CD4-positive, alpha-beta memory T cell (primary cell): ENCODE results near the gene PRR14. TPM values are rescaled to one million over a fixed set of nuclear protein-coding genes. Genes with fewer than 3 reads are reported as not detected.
A peak's percentile ranks its signal among the peaks of the same experiment; 100 is the strongest.

ENCODE experiments used
- CTCF ChIA-PET: fragments of 350-600 bp; sonication (Branson Sonifier 250); formaldehyde crosslinking; loops from one replicate; lab custom pipeline; 2021; ENCODE audit warnings: inconsistent platforms; ENCODE audit not compliant: partially characterized antibody; lab: Charles Lee
- POLR2A ChIA-PET: fragments of 350-600 bp; sonication (Branson Sonifier 250); formaldehyde crosslinking; loops from one replicate; lab custom pipeline; 2021; ENCODE audit not compliant: partially characterized antibody; lab: Charles Lee
- DNase-seq, 5 donors: peaks; one replicate each; pipeline versions ENCODE4 v3.0.0 to v3.0.0-alpha.2; 2020 to 2022; ENCODE audit warnings: mixed read lengths in 1 of 5
- H3K27ac ChIP-seq: one replicate; pipeline ENCODE4 v1.7.0; 2013; ENCODE audit warnings: low read depth, low read length
- H3K27me3 ChIP-seq: 2 replicates; pipeline ENCODE4 v1.7.0; 2013; ENCODE audit warnings: mild to moderate bottlenecking, low read length, moderate library complexity; ENCODE audit not compliant: insufficient read depth
- H3K36me3 ChIP-seq: 2 replicates; pipeline ENCODE4 v1.7.0; 2013; ENCODE audit warnings: mild to moderate bottlenecking, low read length, moderate library complexity; ENCODE audit not compliant: insufficient read depth
- H3K4me1 ChIP-seq: 2 replicates; pipeline ENCODE4 v1.7.0; 2013; ENCODE audit warnings: mild to moderate bottlenecking, low read length, moderate library complexity; ENCODE audit not compliant: insufficient read depth
- H3K4me3 ChIP-seq, 2 donors: one replicate each; pipeline ENCODE4 v1.7.0; 2013; ENCODE audit warnings: low read length in 2 of 2, mild to moderate bottlenecking in 1 of 2
- H3K9me3 ChIP-seq, 2 donors: one replicate each; pipeline ENCODE4 v1.7.0; 2013; ENCODE audit warnings: low read length in 2 of 2, control low read depth in 1 of 2; ENCODE audit not compliant: control insufficient read depth in 1 of 2
- H3K27ac Mint-ChIP-seq, 7 donors: one replicate each; pipeline ENCODE4 v1.8.0; 2020 to 2021; ENCODE audit warnings: mixed read lengths in 7 of 7, mild to moderate bottlenecking in 6 of 7, inconsistent platforms in 3 of 7, moderate library complexity in 3 of 7
- H3K27me3 Mint-ChIP-seq, 2 donors: one replicate each; pipeline ENCODE4 v1.8.0; 2020 to 2021; ENCODE audit warnings: mixed read lengths in 2 of 2
- H3K36me3 Mint-ChIP-seq, 2 donors: one replicate each; pipeline ENCODE4 v1.8.0; 2020 to 2021; ENCODE audit warnings: mixed read lengths in 2 of 2, inconsistent platforms in 1 of 2, mild to moderate bottlenecking in 1 of 2
- H3K4me1 Mint-ChIP-seq, 4 donors: one replicate each; pipeline ENCODE4 v1.8.0; 2020 to 2021; ENCODE audit warnings: mixed read lengths in 4 of 4, mild to moderate bottlenecking in 1 of 4
- H3K4me3 Mint-ChIP-seq, 8 donors: one replicate each; pipeline ENCODE4 v1.8.0; 2020 to 2021; ENCODE audit warnings: mixed read lengths in 8 of 8, mild to moderate bottlenecking in 7 of 8, moderate library complexity in 6 of 8, inconsistent platforms in 3 of 8
- H3K9me3 Mint-ChIP-seq, 8 donors: one replicate each; pipeline ENCODE4 v1.8.0; 2020 to 2021; ENCODE audit warnings: mixed read lengths in 8 of 8, mild to moderate bottlenecking in 5 of 8, inconsistent platforms in 3 of 8, moderate library complexity in 1 of 8
- intact Hi-C: fragments of 100-400 bp; cut with micrococcal nuclease; formaldehyde crosslinking; loops from one replicate; pipeline ENCODE4 v1.15.1; 2023
- polyA plus RNA-seq, 2 donors: library from polyadenylated mRNA; unstranded; fragments of 300-500 nt; fragmentation: Illumina TruSeq; gene quantifications; one replicate each; pipeline ENCODE4 v1.2.3, GENCODE V29; 2021
- total RNA-seq, 2 experiments: library from RNA; stranded (reverse); gene quantifications; one replicate each; pipeline ENCODE4 v1.2.3, GENCODE V29; 2021

PRR14 gene
- total and polyA plus RNA-seq, 4 experiments from 2014 or later: 8.7 to 100 (median 59.0) TPM

- intact Hi-C loops: no loop called here
- peak overlapping the region in 1 of 7 donors; percentile 68 for H3K27ac Mint-ChIP-seq
- CTCF ChIA-PET: no interaction called here
Observed at GRCh38 chr16:30678586-30678970, 27.8 kb downstream of the PRR14 start.

GRCh38 chr16:30680326-30680725 lies 29.6 kb downstream of the PRR14 start:
- Mint-ChIP-seq H3K27ac (no peak overlapping the region), H3K36me3 (no peaks in the 10 kb centered on the region), H3K9me3 (peaks cover 0 to 2% (median 0%) of the 10 kb centered on the region in 8 donors), H3K4me1 (no peaks in the 10 kb centered on the region), H3K27me3 (no peaks in the 10 kb centered on the region), H3K4me3 (no peak overlapping the region)
- H3K27ac ChIP-seq: no peak overlapping the region
- H3K9me3 ChIP-seq: no peaks in the 10 kb centered on the region
- H3K4me1 ChIP-seq: no peaks in the 10 kb centered on the region
- DNase-seq: no peak
- ChIA-PET CTCF (no interaction called here), POLR2A (no interaction called here)
- intact Hi-C loops: no loop called here
- no peaks in the 10 kb centered on the region for H3K36me3 ChIP-seq
- H3K4me3 ChIP-seq: no peak overlapping the region
- no peaks in the 10 kb centered on the region for H3K27me3 ChIP-seq

More at GRCh38 chr16:30678586-30678970, 27.8 kb downstream of the PRR14 start:
- no peak overlapping the region for H3K4me3 Mint-ChIP-seq
- POLR2A ChIA-PET: interaction anchor here (0.9 kb wide), 1 partner anchor 17 kb away, joined by 3 read pairs; no protein-coding TSS in a partner anchor
- no peaks in the 10 kb centered on the region for H3K27me3 ChIP-seq
- H3K9me3 Mint-ChIP-seq: peaks cover 0 to 2% (median 0%) of the 10 kb centered on the region in 8 donors
- no peak overlapping the region for H3K4me3 ChIP-seq
- no peaks in the 10 kb centered on the region for H3K36me3 Mint-ChIP-seq
- no peak for DNase-seq
- H3K4me1 ChIP-seq: no peaks in the 10 kb centered on the region
- no peak overlapping the region for H3K27ac ChIP-seq
- H3K36me3 ChIP-seq: no peaks in the 10 kb centered on the region
- H3K9me3 ChIP-seq: no peaks in the 10 kb centered on the region
- H3K27me3 Mint-ChIP-seq: no peaks in the 10 kb centered on the region
- no peaks in the 10 kb centered on the region for H3K4me1 Mint-ChIP-seq

GRCh38 chr16:30688701-30689100 lies 37.9 kb downstream of the PRR14 start:
- Mint-ChIP-seq H3K27ac (no peak overlapping the region), H3K4me3 (no peak overlapping the region), H3K27me3 (no peaks in the 10 kb centered on the region), H3K36me3 (no peaks in the 10 kb centered on the region), H3K9me3 (no peaks in the 10 kb centered on the region), H3K4me1 (peaks cover 2 to 6% (median 4%) of the 10 kb centered on the region in 4 donors)
- Histone ChIP-seq H3K9me3 (no peaks in the 10 kb centered on the region), H3K4me3 (no peak overlapping the region), H3K36me3 (no peaks in the 10 kb centered on the region), H3K27me3 (no peaks in the 10 kb centered on the region), H3K4me1 (peaks cover 3% of the 10 kb centered on the region), H3K27ac (no peak overlapping the region)
- DNase-seq: no peak
- ChIA-PET CTCF (interaction anchor here (0.6 kb wide), 1 partner anchor 173 kb away, joined by 4 read pairs; no protein-coding TSS in a partner anchor), POLR2A (interaction anchor here (0.9 kb wide), 1 partner anchor 30 kb away, joined by 3 read pairs; no protein-coding TSS in a partner anchor)
- intact Hi-C loops: no loop called here

- Mint-ChIP-seq H3K27ac (peak overlapping the region in 4 of 7 donors; percentile 14 to 74 (median 26)), H3K4me3 (no peak overlapping the region), H3K36me3 (no peaks in the 10 kb centered on the region), H3K9me3 (no peaks in the 10 kb centered on the region), H3K4me1 (peaks cover 6 to 13% (median 10%) of the 10 kb centered on the region in 4 donors), H3K27me3 (no peaks in the 10 kb centered on the region)
- DNase-seq: no peak
- ChIA-PET CTCF (no interaction called here), POLR2A (interaction anchor here (1.6 to 9.2 kb wide), 2 partner anchors 32 to 42 kb away, joined by 4 to 154 read pairs; partner anchors contain the start of genes FBRS and PRR14)
- H3K4me1 ChIP-seq: peaks cover 7% of the 10 kb centered on the region
- H3K27me3 ChIP-seq: no peaks in the 10 kb centered on the region
- no peak overlapping the region for H3K4me3 ChIP-seq
- H3K9me3 ChIP-seq: no peaks in the 10 kb centered on the region
- intact Hi-C loops: loop anchor here (5.0 kb wide), 1 partner anchor 165 kb away; the partner anchor contains the start of gene ZNF768
- H3K36me3 ChIP-seq: no peaks in the 10 kb centered on the region
- no peak overlapping the region for H3K27ac ChIP-seq
Observed at GRCh38 chr16:30691907-30692306, 41.1 kb downstream of the PRR14 start.

GRCh38 chr16:30692396-30693064 lies 41.8 kb downstream of the PRR14 start:
- Histone ChIP-seq H3K9me3 (no peaks in the 10 kb centered on the region), H3K4me3 (no peak overlapping the region), H3K27ac (no peak overlapping the region), H3K36me3 (no peaks in the 10 kb centered on the region), H3K27me3 (no peaks in the 10 kb centered on the region), H3K4me1 (peaks cover 14% of the 10 kb centered on the region)
- no peak for DNase-seq
- intact Hi-C loops: loop anchor here (5.0 kb wide), 1 partner anchor 165 kb away; the partner anchor contains the start of gene ZNF768
- Mint-ChIP-seq H3K9me3 (no peaks in the 10 kb centered on the region), H3K4me3 (no peak overlapping the region), H3K27ac (peak overlapping the region in 5 of 7 donors; percentile 20 to 62 (median 29)), H3K4me1 (peaks cover 8 to 19% (median 13%) of the 10 kb centered on the region in 4 donors), H3K27me3 (no peaks in the 10 kb centered on the region), H3K36me3 (no peaks in the 10 kb centered on the region)
- ChIA-PET CTCF (interaction anchor here (0.6 to 2.9 kb wide), 7 partner anchors 8 to 636 kb away, joined by 3 to 47 read pairs (median 5); partner anchors contain the start of genes FBRS and ZNF764), POLR2A (interaction anchor here (1.8 to 9.2 kb wide), 2 partner anchors 33 to 41 kb away, joined by 13 to 154 read pairs; partner anchors contain the start of genes FBRS and PRR14)

GRCh38 chr16:30694926-30695693 lies 44.4 kb downstream of the PRR14 start:
- intact Hi-C loops: loop anchor here (1.0 to 5.0 kb wide), 3 partner anchors 37 to 168 kb away; partner anchors contain the start of genes FBRS and ZNF768
- H3K4me3 ChIP-seq: no peak overlapping the region
- H3K36me3 ChIP-seq: no peaks in the 10 kb centered on the region
- Mint-ChIP-seq H3K27ac (peak overlapping the region in 2 of 7 donors; percentile 17 to 65), H3K36me3 (peaks cover 0 to 17% of the 10 kb centered on the region in 2 donors), H3K4me1 (peaks cover 18 to 36% (median 28%) of the 10 kb centered on the region in 4 donors), H3K4me3 (no peak overlapping the region), H3K9me3 (peaks cover 0 to 3% (median 0%) of the 10 kb centered on the region in 8 donors), H3K27me3 (peaks cover 0 to 3% of the 10 kb centered on the region in 2 donors)
- no peak overlapping the region for H3K27ac ChIP-seq
- ChIA-PET POLR2A (interaction anchor here (0.8 to 9.2 kb wide), 4 partner anchors 28 to 137 kb away, joined by 3 to 154 read pairs (median 4); partner anchors contain the start of genes FBRS and ZNF764), CTCF (interaction anchor here (0.7 to 2.9 kb wide), 15 partner anchors 20 to 137 kb away, joined by 3 to 47 read pairs (median 5); partner anchors contain the start of genes FBRS, PRR14 and ZNF764)
- H3K9me3 ChIP-seq: no peaks in the 10 kb centered on the region
- H3K4me1 ChIP-seq: peaks cover 28% of the 10 kb centered on the region
- H3K27me3 ChIP-seq: no peaks in the 10 kb centered on the region
- DNase-seq: no peak
